Duodenal mucosa (tissue), 2 donors: ENCODE results near the gene EID2.

Experiments used
- H3K27ac ChIP-seq: one replicate; pipeline ENCODE4 v1.7.0; 2013; ENCODE audit warnings: low read depth, low read length
- H3K27me3 ChIP-seq, 2 donors: one replicate each; pipeline ENCODE4 v1.7.0; 2013; ENCODE audit warnings: low read length in 2 of 2, control low read depth in 1 of 2; ENCODE audit not compliant: insufficient read depth in 2 of 2, control insufficient read depth in 1 of 2
- H3K36me3 ChIP-seq, 2 donors: one replicate each; pipeline ENCODE4 v1.7.0; 2013; ENCODE audit warnings: low read length in 2 of 2, control low read depth in 1 of 2; ENCODE audit not compliant: insufficient read depth in 2 of 2, control insufficient read depth in 1 of 2
- H3K4me1 ChIP-seq, 2 donors: one replicate each; pipeline ENCODE4 v1.7.0; 2013; ENCODE audit warnings: low read length in 2 of 2, control low read depth in 1 of 2; ENCODE audit not compliant: insufficient read depth in 2 of 2, control insufficient read depth in 1 of 2
- H3K4me3 ChIP-seq, 2 donors: one replicate each; pipeline ENCODE4 v1.7.0; 2013; ENCODE audit warnings: low read length in 2 of 2, low read depth in 1 of 2
- H3K9ac ChIP-seq, 2 donors: one replicate each; pipeline ENCODE4 v1.7.0; 2013; ENCODE audit warnings: low read length in 2 of 2, low read depth in 1 of 2
- H3K9me3 ChIP-seq, 2 donors: one replicate each; pipeline ENCODE4 v1.7.0; 2013; ENCODE audit warnings: low read length in 2 of 2, control low read depth in 1 of 2; ENCODE audit not compliant: control insufficient read depth in 1 of 2

EID2 gene

GRCh38 chr19:39539518-39540332, at the start of gene EID2:
TSS of gene EID2 (minus strand) at chr19:39540161. CDS start at chr19:39540079, 82 bp downstream.
- peak within 1 kb of the TSS; percentile 86 for H3K27ac ChIP-seq
- peak within 1 kb of the TSS; percentile 88 to 91 for H3K4me3 ChIP-seq
- peak within 1 kb of the TSS; percentile 85 to 90 for H3K9ac ChIP-seq
- peaks cover 6 to 17% of the 10 kb centered on the region in 2 donors for H3K4me1 ChIP-seq
- H3K9me3 ChIP-seq: no peaks in the 10 kb centered on the region
- H3K27me3 ChIP-seq: peaks cover 0 to 4% of the 10 kb centered on the region in 2 donors
- H3K36me3 ChIP-seq: no peaks in the 10 kb centered on the region

- no peak overlapping the region for H3K9ac ChIP-seq
- no peaks in the 10 kb centered on the region for H3K27me3 ChIP-seq
- H3K4me3 ChIP-seq: no peak overlapping the region
- H3K4me1 ChIP-seq: no peaks in the 10 kb centered on the region
- H3K9me3 ChIP-seq: no peaks in the 10 kb centered on the region
- H3K36me3 ChIP-seq: no peaks in the 10 kb centered on the region
- no peak overlapping the region for H3K27ac ChIP-seq
These were observed 48.1 kb upstream of the EID2 start for GRCh38 chr19:39588066-39588465.

GRCh38 chr19:39587496-39587895, 47.5 kb upstream of the EID2 start:
- Histone ChIP-seq H3K27me3 (no peaks in the 10 kb centered on the region), H3K4me1 (no peaks in the 10 kb centered on the region), H3K36me3 (no peaks in the 10 kb centered on the region), H3K27ac (no peak overlapping the region), H3K9ac (no peak overlapping the region), H3K4me3 (no peak overlapping the region), H3K9me3 (no peaks in the 10 kb centered on the region)

GRCh38 chr19:39582891-39583625, 43.1 kb upstream of the EID2 start:
- Histone ChIP-seq H3K27ac (no peak overlapping the region), H3K27me3 (peaks cover 0 to 3% of the 10 kb centered on the region in 2 donors), H3K36me3 (no peaks in the 10 kb centered on the region), H3K4me1 (no peaks in the 10 kb centered on the region), H3K9ac (no peak overlapping the region), H3K4me3 (no peak overlapping the region), H3K9me3 (no peaks in the 10 kb centered on the region)

GRCh38 chr19:39582442-39582841, 42.5 kb upstream of the EID2 start:
- Histone ChIP-seq H3K27me3 (peaks cover 0 to 3% of the 10 kb centered on the region in 2 donors), H3K4me3 (no peak overlapping the region), H3K4me1 (no peaks in the 10 kb centered on the region), H3K36me3 (no peaks in the 10 kb centered on the region), H3K9me3 (no peaks in the 10 kb centered on the region), H3K27ac (no peak overlapping the region), H3K9ac (no peak overlapping the region)

GRCh38 chr19:39568604-39569003, 28.6 kb upstream of the EID2 start:
- no peaks in the 10 kb centered on the region for H3K4me1 ChIP-seq
- no peak overlapping the region for H3K9ac ChIP-seq
- H3K27ac ChIP-seq: no peak overlapping the region
- H3K36me3 ChIP-seq: no peaks in the 10 kb centered on the region
- H3K4me3 ChIP-seq: no peak overlapping the region
- no peaks in the 10 kb centered on the region for H3K9me3 ChIP-seq
- H3K27me3 ChIP-seq: no peaks in the 10 kb centered on the region

- no peak overlapping the region for H3K27ac ChIP-seq
- H3K4me3 ChIP-seq: no peak overlapping the region
- H3K9me3 ChIP-seq: no peaks in the 10 kb centered on the region
- no peaks in the 10 kb centered on the region for H3K27me3 ChIP-seq
- H3K4me1 ChIP-seq: no peaks in the 10 kb centered on the region
- no peak overlapping the region for H3K9ac ChIP-seq
- no peaks in the 10 kb centered on the region for H3K36me3 ChIP-seq
These were observed 26.1 kb upstream of the EID2 start for GRCh38 chr19:39566064-39566463.

GRCh38 chr19:39563408-39563807, 23.4 kb upstream of the EID2 start:
- Histone ChIP-seq H3K4me1 (peaks cover 0 to 6% of the 10 kb centered on the region in 2 donors), H3K9ac (no peak overlapping the region), H3K4me3 (no peak overlapping the region), H3K36me3 (no peaks in the 10 kb centered on the region), H3K27me3 (no peaks in the 10 kb centered on the region), H3K9me3 (no peaks in the 10 kb centered on the region), H3K27ac (no peak overlapping the region)

- no peaks in the 10 kb centered on the region for H3K9me3 ChIP-seq
- H3K9ac ChIP-seq: no peak overlapping the region
- H3K4me1 ChIP-seq: peaks cover 8 to 17% of the 10 kb centered on the region in 2 donors
- H3K27me3 ChIP-seq: no peaks in the 10 kb centered on the region
- H3K36me3 ChIP-seq: no peaks in the 10 kb centered on the region
- no peak overlapping the region for H3K27ac ChIP-seq
- H3K4me3 ChIP-seq: peak overlapping the region in 1 of 2 donors; percentile 32
These were observed 18.7 kb upstream of the EID2 start for GRCh38 chr19:39558624-39559117.
